GM23338 (cell line): Measurements from ENCODE around the gene NALF2. TPM values are rescaled to one million over a fixed set of nuclear protein-coding genes. Genes with fewer than 3 reads are reported as not detected.

Experiments
- ATAC-seq: fragments of 200-7000 bp; cut with Tn5 transposase; 3 replicates; pipeline ENCODE4 v1.9.1; 2020
- DNase-seq: peaks from one replicate; pipeline ENCODE4 v3.0.0-alpha.2; 2015; ENCODE audit warnings: low spot score
- H2AFZ ChIP-seq: fragments of 200-600 bp; sonication (generic); 2 replicates; pipeline ENCODE4 v1.8.0; 2016; ENCODE audit warnings: antibody characterized with exemption, mild to moderate bottlenecking, moderate library complexity
- H3F3A ChIP-seq: fragments of 200-600 bp; sonication (generic); replicated peaks from 2 replicates; pipeline ENCODE4 v1.8.0; 2017; ENCODE audit warnings: antibody characterized with exemption, mixed run types, low read depth
- H3K27ac ChIP-seq: fragments of 200-600 bp; sonication (generic); 2 replicates; pipeline ENCODE4 v1.6.1; 2016; ENCODE audit warnings: low read depth
- H3K27me3 ChIP-seq: fragments of 200-600 bp; sonication (generic); 2 replicates; pipeline ENCODE4 v1.8.0; 2016; ENCODE audit warnings: mild to moderate bottlenecking, mixed run types, moderate library complexity; ENCODE audit not compliant: insufficient read depth
- H3K36me3 ChIP-seq: fragments of 200-600 bp; sonication (generic); 2 replicates; pipeline ENCODE4 v1.8.0; 2016; ENCODE audit warnings: mild to moderate bottlenecking; ENCODE audit not compliant: insufficient read depth
- H3K4me1 ChIP-seq: fragments of 200-600 bp; sonication (generic); 2 replicates; pipeline ENCODE4 v1.8.0; 2016; ENCODE audit warnings: mild to moderate bottlenecking, moderate library complexity; ENCODE audit not compliant: insufficient read depth
- H3K4me2 ChIP-seq: fragments of 200-600 bp; sonication (generic); 2 replicates; pipeline ENCODE4 v1.7.1; 2017; ENCODE audit warnings: mixed run types
- H3K4me3 ChIP-seq: fragments of 200-600 bp; sonication (generic); 2 replicates; pipeline ENCODE4 v1.6.1; 2016; ENCODE audit warnings: mixed run types
- H3K79me2 ChIP-seq: fragments of 200-600 bp; sonication (generic); replicated peaks from 2 replicates; pipeline ENCODE4 v1.8.0; 2017; ENCODE audit warnings: mild to moderate bottlenecking; ENCODE audit not compliant: insufficient read depth
- H3K9me2 ChIP-seq: fragments of 200-600 bp; sonication (generic); 2 replicates; pipeline ENCODE4 v1.8.0; 2017; ENCODE audit not compliant: insufficient read depth
- H4K20me1 ChIP-seq: fragments of 200-600 bp; sonication (generic); replicated peaks from 2 replicates; pipeline ENCODE4 v1.8.0; 2017; ENCODE audit warnings: mild to moderate bottlenecking; ENCODE audit not compliant: insufficient read depth
- H3K27ac Mint-ChIP-seq: 2 replicates; pipeline ENCODE4 v1.8.0; 2020; ENCODE audit warnings: inconsistent platforms, mild to moderate bottlenecking, moderate library complexity, mixed read lengths
- H3K27me3 Mint-ChIP-seq: 3 replicates; pipeline ENCODE4 v1.8.0; 2022; ENCODE audit warnings: low read depth, mild to moderate bottlenecking, moderate library complexity, mixed read lengths, inconsistent platforms; ENCODE audit not compliant: insufficient read depth, poor library complexity
- H3K36me3 Mint-ChIP-seq: 3 replicates; pipeline ENCODE4 v1.8.0; 2021; ENCODE audit warnings: low read depth, mild to moderate bottlenecking, inconsistent platforms, moderate library complexity, mixed read lengths
- H3K4me1 Mint-ChIP-seq: 3 replicates; pipeline ENCODE4 v1.8.0; 2020; ENCODE audit warnings: mild to moderate bottlenecking, inconsistent platforms, mixed read lengths
- H3K4me3 Mint-ChIP-seq: 3 replicates; pipeline ENCODE4 v1.8.0; 2021; ENCODE audit warnings: moderate library complexity, mild to moderate bottlenecking, inconsistent platforms, mixed read lengths
- H3K9me3 Mint-ChIP-seq: 3 replicates; pipeline ENCODE4 v1.8.0; 2020; ENCODE audit warnings: moderate library complexity, mild to moderate bottlenecking, inconsistent platforms, mixed read lengths
- CREB1 ChIP-seq: fragments of 250-450 bp; sonication (Bioruptor Pico); IDR thresholded peaks from 2 replicates; pipeline ENCODE4 v1.5.0; 2020; ENCODE audit warnings: low read depth, mild to moderate bottlenecking, moderate library complexity
- EZH2 ChIP-seq: fragments of 200-600 bp; sonication (generic); IDR thresholded peaks from one replicate; pipeline ENCODE4 v1.8.0; 2017; ENCODE audit warnings: antibody characterized with exemption, mild to moderate bottlenecking, low read depth; ENCODE audit not compliant: unreplicated experiment
- EZH2phosphoT487 ChIP-seq: fragments of 200-600 bp; sonication (generic); IDR thresholded peaks from one replicate; pipeline ENCODE4 v1.8.1; 2018; ENCODE audit warnings: antibody characterized with exemption; ENCODE audit not compliant: unreplicated experiment
- POLR2AphosphoS5 ChIP-seq: IDR thresholded peaks from 2 replicates; pipeline ENCODE4 v1.6.1; 2016; ENCODE audit warnings: antibody characterized with exemption, low read depth
- REST ChIP-seq: IDR thresholded peaks from one replicate; pipeline ENCODE4 v1.6.1; 2018; ENCODE audit warnings: antibody characterized with exemption; ENCODE audit not compliant: unreplicated experiment
- STAT1 ChIP-seq: IDR thresholded peaks from one replicate; pipeline ENCODE4 v1.6.1; 2016; ENCODE audit warnings: antibody characterized with exemption; ENCODE audit not compliant: unreplicated experiment
- ZNF114 ChIP-seq: fragments of 250-450 bp; sonication (Bioruptor Pico); IDR thresholded peaks from 2 replicates; pipeline ENCODE4 v1.5.0; 2020; ENCODE audit warnings: mild to moderate bottlenecking, moderate library complexity
- ZNF331 ChIP-seq: fragments of 250-450 bp; sonication (Bioruptor Pico); IDR thresholded peaks from 2 replicates; pipeline ENCODE4 v1.5.0; 2020; ENCODE audit warnings: low read depth, mild to moderate bottlenecking, moderate library complexity
- polyA plus RNA-seq: library from polyadenylated mRNA; unstranded; fragments of >200 nt; fragmentation: Nextera tagmentation; extraction: Ambion mirVana; gene quantifications from 2 replicates; pipeline ENCODE4 v1.2.1, GENCODE V29; 2016
- total RNA-seq: library from RNA; depleted of rRNA; stranded (reverse); fragments of >200 nt; shearing (Covaris generic); gene quantifications from 2 replicates; pipeline ENCODE4 v1.2.3, GENCODE V29; 2014
- TF ChIP-seq, protein P1 (sequence below): IDR thresholded peaks from 2 replicates; pipeline ENCODE4 v1.6.1; 2016; ENCODE audit warnings: antibody characterized with exemption
- TF ChIP-seq, protein P2 (sequence below): fragments of 250-450 bp; sonication (Bioruptor Pico); IDR thresholded peaks from 2 replicates; pipeline ENCODE4 v1.5.0; 2020; ENCODE audit warnings: mild to moderate bottlenecking, moderate library complexity

Gene NALF2
- total and polyA plus RNA-seq, 2 experiments from 2014 or later, result 4.4 to 10.5 TPM

DNA sequence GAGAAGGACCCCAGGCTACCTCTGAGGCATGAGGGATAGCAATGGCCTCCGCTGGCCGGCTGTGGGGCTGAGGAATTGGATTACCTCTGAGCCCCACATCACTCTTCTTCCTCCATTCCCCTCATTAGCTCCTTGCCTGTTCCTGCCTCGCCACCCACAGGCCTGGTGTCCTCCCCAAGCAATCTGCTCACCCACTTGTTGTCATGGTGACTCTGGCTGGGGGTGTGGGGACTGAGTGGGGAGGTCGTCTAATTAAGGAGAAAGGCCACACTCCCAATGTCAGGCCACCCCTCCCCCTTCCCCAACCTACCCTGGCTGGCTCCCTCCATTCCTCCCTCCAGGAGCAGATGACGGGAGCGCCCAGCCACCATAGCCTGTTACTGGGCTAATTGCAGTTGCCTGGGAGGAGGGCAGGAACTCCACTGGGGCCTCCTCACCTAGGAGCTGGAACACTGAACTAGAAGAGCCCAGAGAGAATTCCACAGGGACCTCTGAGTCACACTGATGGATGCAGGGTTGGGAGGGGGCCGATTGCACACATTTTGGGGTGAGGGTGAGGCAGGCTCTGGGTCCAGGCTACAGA, 20.7 kb downstream of the NALF2 start:
- no peak overlapping the region for H3K4me3 ChIP-seq
- Mint-ChIP-seq H3K36me3 (no peaks in the 10 kb centered on the region; the same call in 1 of the 3 replicates), H3K27ac (no peak overlapping the region), H3K27me3 (peaks cover 5% of the 10 kb centered on the region), H3K4me3 (no peak overlapping the region), H3K9me3 (no peaks in the 10 kb centered on the region), H3K4me1 (peaks cover 20% of the 10 kb centered on the region)
- H3K36me3 ChIP-seq, result no peaks in the 10 kb centered on the region
- DNase-seq (no peak), ATAC-seq (no peak)
- no peaks in the 10 kb centered on the region for H3K4me1 ChIP-seq
- H2AFZ ChIP-seq, result no peak overlapping the region
- H4K20me1 ChIP-seq, result no peaks in the 10 kb centered on the region
- no peak overlapping the region for H3K27ac ChIP-seq
- no peak overlapping the region for H3K4me2 ChIP-seq
- H3K27me3 ChIP-seq, result no peaks in the 10 kb centered on the region
- H3K79me2 ChIP-seq, result no peaks in the 10 kb centered on the region
- TF ChIP-seq, protein P1, sequence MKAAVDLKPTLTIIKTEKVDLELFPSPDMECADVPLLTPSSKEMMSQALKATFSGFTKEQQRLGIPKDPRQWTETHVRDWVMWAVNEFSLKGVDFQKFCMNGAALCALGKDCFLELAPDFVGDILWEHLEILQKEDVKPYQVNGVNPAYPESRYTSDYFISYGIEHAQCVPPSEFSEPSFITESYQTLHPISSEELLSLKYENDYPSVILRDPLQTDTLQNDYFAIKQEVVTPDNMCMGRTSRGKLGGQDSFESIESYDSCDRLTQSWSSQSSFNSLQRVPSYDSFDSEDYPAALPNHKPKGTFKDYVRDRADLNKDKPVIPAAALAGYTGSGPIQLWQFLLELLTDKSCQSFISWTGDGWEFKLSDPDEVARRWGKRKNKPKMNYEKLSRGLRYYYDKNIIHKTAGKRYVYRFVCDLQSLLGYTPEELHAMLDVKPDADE, result no peak
- TF ChIP-seq CREB1 (CRISPR knock-in tag) (no peak), EZH2 (no peak)
- no peaks in the 10 kb centered on the region for H3K9me2 ChIP-seq
- H3F3A ChIP-seq, result no peaks in the 10 kb centered on the region

DNA sequence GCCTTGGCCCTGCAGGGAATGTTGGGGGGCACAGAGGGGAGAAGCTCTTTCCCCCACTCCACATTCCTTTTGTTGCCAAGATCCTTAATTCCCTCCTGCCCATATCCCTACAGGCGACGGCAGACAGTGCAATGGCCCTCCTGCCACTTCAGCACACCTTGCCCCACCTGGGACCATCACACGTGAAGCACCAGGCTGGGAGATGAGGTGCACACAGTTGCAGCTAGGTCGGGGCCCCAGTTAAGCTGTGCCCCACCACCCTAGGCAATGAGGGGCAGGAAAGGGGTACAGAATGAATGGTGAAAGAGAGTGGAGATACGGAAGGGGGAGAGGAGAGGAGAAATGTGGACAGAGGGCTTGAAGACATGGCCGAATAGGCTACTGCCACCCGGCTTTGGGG, 26.2 kb downstream of the NALF2 start:
- no peaks in the 10 kb centered on the region for H3K9me2 ChIP-seq
- H3K4me1 Mint-ChIP-seq, result peaks cover 13% of the 10 kb centered on the region
- H4K20me1 ChIP-seq, result no peaks in the 10 kb centered on the region
- H3K4me3 Mint-ChIP-seq, result no peak overlapping the region
- H3K27ac Mint-ChIP-seq, result no peak overlapping the region
- H3K4me3 ChIP-seq, result no peak overlapping the region
- H3F3A ChIP-seq, result no peaks in the 10 kb centered on the region
- no peak overlapping the region for H2AFZ ChIP-seq
- no peaks in the 10 kb centered on the region for H3K27me3 ChIP-seq
- H3K27ac ChIP-seq, result no peak overlapping the region
- no peaks in the 10 kb centered on the region for H3K36me3 ChIP-seq
- peaks cover 5% of the 10 kb centered on the region for H3K27me3 Mint-ChIP-seq
- H3K36me3 Mint-ChIP-seq, result peaks cover 20% of the 10 kb centered on the region
- H3K9me3 Mint-ChIP-seq, result peaks cover 12% of the 10 kb centered on the region; the same call in 2 of the 3 replicates
- no peaks in the 10 kb centered on the region for H3K79me2 ChIP-seq
- DNase-seq (no peak), ATAC-seq (no peak)
- no peak overlapping the region for H3K4me2 ChIP-seq
- no peaks in the 10 kb centered on the region for H3K4me1 ChIP-seq
- TF ChIP-seq EZH2 (no peak), POLR2AphosphoS5 (no peak), ZNF331 (CRISPR knock-in tag) (no peak), EZH2phosphoT487 (no peak), REST (no peak), ZNF114 (CRISPR knock-in tag) (no peak), STAT1 (no peak)
- TF ChIP-seq, protein P1, result no peak
- TF ChIP-seq, protein P2, sequence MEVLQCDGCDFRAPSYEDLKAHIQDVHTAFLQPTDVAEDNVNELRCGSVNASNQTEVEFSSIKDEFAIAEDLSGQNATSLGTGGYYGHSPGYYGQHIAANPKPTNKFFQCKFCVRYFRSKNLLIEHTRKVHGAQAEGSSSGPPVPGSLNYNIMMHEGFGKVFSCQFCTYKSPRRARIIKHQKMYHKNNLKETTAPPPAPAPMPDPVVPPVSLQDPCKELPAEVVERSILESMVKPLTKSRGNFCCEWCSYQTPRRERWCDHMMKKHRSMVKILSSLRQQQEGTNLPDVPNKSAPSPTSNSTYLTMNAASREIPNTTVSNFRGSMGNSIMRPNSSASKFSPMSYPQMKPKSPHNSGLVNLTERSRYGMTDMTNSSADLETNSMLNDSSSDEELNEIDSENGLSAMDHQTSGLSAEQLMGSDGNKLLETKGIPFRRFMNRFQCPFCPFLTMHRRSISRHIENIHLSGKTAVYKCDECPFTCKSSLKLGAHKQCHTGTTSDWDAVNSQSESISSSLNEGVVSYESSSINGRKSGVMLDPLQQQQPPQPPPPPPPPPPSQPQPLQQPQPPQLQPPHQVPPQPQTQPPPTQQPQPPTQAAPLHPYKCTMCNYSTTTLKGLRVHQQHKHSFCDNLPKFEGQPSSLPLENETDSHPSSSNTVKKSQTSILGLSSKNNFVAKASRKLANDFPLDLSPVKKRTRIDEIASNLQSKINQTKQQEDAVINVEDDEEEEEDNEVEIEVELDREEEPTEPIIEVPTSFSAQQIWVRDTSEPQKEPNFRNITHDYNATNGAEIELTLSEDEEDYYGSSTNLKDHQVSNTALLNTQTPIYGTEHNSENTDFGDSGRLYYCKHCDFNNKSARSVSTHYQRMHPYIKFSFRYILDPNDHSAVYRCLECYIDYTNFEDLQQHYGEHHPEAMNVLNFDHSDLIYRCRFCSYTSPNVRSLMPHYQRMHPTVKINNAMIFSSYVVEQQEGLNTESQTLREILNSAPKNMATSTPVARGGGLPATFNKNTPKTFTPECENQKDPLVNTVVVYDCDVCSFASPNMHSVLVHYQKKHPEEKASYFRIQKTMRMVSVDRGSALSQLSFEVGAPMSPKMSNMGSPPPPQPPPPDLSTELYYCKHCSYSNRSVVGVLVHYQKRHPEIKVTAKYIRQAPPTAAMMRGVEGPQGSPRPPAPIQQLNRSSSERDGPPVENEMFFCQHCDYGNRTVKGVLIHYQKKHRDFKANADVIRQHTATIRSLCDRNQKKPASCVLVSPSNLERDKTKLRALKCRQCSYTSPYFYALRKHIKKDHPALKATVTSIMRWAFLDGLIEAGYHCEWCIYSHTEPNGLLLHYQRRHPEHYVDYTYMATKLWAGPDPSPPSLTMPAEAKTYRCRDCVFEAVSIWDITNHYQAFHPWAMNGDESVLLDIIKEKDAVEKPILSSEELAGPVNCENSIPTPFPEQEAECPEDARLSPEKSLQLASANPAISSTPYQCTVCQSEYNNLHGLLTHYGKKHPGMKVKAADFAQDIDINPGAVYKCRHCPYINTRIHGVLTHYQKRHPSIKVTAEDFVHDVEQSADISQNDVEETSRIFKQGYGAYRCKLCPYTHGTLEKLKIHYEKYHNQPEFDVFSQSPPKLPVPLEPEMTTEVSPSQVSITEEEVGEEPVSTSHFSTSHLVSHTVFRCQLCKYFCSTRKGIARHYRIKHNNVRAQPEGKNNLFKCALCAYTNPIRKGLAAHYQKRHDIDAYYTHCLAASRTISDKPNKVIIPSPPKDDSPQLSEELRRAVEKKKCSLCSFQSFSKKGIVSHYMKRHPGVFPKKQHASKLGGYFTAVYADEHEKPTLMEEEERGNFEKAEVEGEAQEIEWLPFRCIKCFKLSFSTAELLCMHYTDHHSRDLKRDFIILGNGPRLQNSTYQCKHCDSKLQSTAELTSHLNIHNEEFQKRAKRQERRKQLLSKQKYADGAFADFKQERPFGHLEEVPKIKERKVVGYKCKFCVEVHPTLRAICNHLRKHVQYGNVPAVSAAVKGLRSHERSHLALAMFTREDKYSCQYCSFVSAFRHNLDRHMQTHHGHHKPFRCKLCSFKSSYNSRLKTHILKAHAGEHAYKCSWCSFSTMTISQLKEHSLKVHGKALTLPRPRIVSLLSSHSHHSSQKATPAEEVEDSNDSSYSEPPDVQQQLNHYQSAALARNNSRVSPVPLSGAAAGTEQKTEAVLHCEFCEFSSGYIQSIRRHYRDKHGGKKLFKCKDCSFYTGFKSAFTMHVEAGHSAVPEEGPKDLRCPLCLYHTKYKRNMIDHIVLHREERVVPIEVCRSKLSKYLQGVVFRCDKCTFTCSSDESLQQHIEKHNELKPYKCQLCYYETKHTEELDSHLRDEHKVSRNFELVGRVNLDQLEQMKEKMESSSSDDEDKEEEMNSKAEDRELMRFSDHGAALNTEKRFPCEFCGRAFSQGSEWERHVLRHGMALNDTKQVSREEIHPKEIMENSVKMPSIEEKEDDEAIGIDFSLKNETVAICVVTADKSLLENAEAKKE (CRISPR knock-in tag), result no peak
